Lung (tissue), 12 donors: ENCODE results near the gene TMEM109. TPM values are rescaled to one million over a fixed set of nuclear protein-coding genes. Genes with fewer than 3 reads are reported as not detected.

Source experiments
- ATAC-seq: fragments of 200-7000 bp; cut with Tn5 transposase; one replicate; pipeline ENCODE4 v1.9.1; 2020; ENCODE audit warnings: moderate number of reproducible peaks; ENCODE audit not compliant: insufficient read depth, low FRiP score
- DNase-seq, 3 donors: peaks; one replicate each; pipeline ENCODE4 v3.0.0-alpha.2; 2013 to 2017
- H3K27ac ChIP-seq, 2 donors: one replicate each; pipeline ENCODE4 v1.5.1; 2013; ENCODE audit warnings: mild to moderate bottlenecking in 2 of 2, moderate library complexity in 2 of 2, control low read depth in 1 of 2, inconsistent platforms in 1 of 2, low read depth in 1 of 2, low read length in 1 of 2
- H3K27me3 ChIP-seq, 3 donors: one replicate each; pipeline ENCODE4 v1.5.1; 2013; ENCODE audit warnings: low read length in 2 of 3; ENCODE audit not compliant: control insufficient read depth in 3 of 3, insufficient read depth in 3 of 3
- H3K36me3 ChIP-seq, 4 donors: one replicate each; pipeline ENCODE4 v1.5.1; 2013; ENCODE audit warnings: low read length in 4 of 4, mild to moderate bottlenecking in 1 of 4, moderate library complexity in 1 of 4; ENCODE audit not compliant: control insufficient read depth in 4 of 4, insufficient read depth in 4 of 4
- H3K4me1 ChIP-seq, 5 donors: one replicate each; pipeline ENCODE4 v1.5.1; 2013; ENCODE audit warnings: low read length in 5 of 5, mild to moderate bottlenecking in 2 of 5, moderate library complexity in 1 of 5; ENCODE audit not compliant: control insufficient read depth in 5 of 5, insufficient read depth in 5 of 5
- H3K4me3 ChIP-seq: one replicate; pipeline ENCODE4 v1.5.1; 2013; ENCODE audit warnings: mild to moderate bottlenecking, control low read depth, moderate library complexity
- H3K9ac ChIP-seq, 2 donors: one replicate each; pipeline ENCODE4 v1.5.1; 2013; ENCODE audit warnings: low read length in 2 of 2, control low read depth in 1 of 2; ENCODE audit not compliant: insufficient read depth in 1 of 2
- H3K9me3 ChIP-seq, 4 donors: one replicate each; pipeline ENCODE4 v1.5.1; 2013; ENCODE audit warnings: low read length in 3 of 4, mild to moderate bottlenecking in 1 of 4, moderate library complexity in 1 of 4; ENCODE audit not compliant: control insufficient read depth in 4 of 4, insufficient read depth in 3 of 4
- WGBS, 2 donors: extraction: QIAGEN DNeasy Blood & Tissue Kit; methylation state at CpG; one replicate each; pipeline ENCODE4 v1.1.7; 2013; 5-methylcytosine and 5-hydroxymethylcytosine counted together
- polyA plus RNA-seq, 2 donors: library from polyadenylated mRNA; stranded (reverse); fragments of 200-250 nt; gene quantifications; one replicate each; pipeline ENCODE4 v1.2.1, GENCODE V29; 2013
- total RNA-seq, 2 donors: library from RNA; depleted of rRNA in 1 of 2; stranded (reverse); fragments of >200 nt in 1 of 2; gene quantifications; one replicate each; pipeline ENCODE4 v1.2.1, GENCODE V29; 2014 to 2021
- TF ChIP-seq, protein P1 (sequence below): IDR thresholded peaks from 2 replicates; pipeline ENCODE4 v1.5.1; 2012; ENCODE audit warnings: mild to moderate bottlenecking; ENCODE audit errors: control extremely low read depth, extremely low read depth
- donor health status: control.
- donor health status: control.
- donor health status: Bipolar disorder and iron deficiency.
- donor health status: healthy.
- donor health status: DM: yes; HTN: yes; CAD: no.

The TMEM109 gene
- total and polyA plus RNA-seq, 4 donors: 69.2 to 128 (median 99.3) TPM

DNA sequence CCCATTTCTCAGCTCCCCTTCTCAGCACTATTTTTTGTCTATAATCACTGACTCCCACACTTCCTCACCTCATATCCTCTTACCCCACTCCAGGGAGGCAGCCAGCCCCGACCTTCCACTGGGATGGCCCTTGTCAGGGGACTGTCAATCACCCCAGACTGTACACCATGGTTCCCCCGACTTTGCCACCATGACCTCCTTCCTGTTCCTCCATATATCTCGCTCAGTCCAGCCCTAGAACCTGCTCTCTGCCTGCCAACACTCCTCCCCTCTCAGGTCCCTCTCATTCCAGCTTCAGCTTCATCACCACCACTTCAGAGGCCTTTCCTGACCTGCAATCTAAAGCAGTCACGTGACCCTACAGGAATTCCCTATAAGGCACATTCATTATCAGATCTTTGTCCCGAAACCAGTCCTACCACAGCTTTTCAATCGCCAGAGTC, 24.1 kb upstream of the TMEM109 start:
- H3K36me3 ChIP-seq: peaks cover 6 to 17% (median 12%) of the 10 kb centered on the region in 4 donors
- DNase-seq: peak in 1 of 3 donors; percentile 33
- H3K4me3 ChIP-seq: no peak overlapping the region
- no peak overlapping the region for H3K27ac ChIP-seq
- H3K27me3 ChIP-seq: no peaks in the 10 kb centered on the region
- H3K9me3 ChIP-seq: no peaks in the 10 kb centered on the region
- H3K9ac ChIP-seq: no peak overlapping the region
- ATAC-seq: no peak
- WGBS, 2 donors: 52 to 56% methylated on average over 6 of the region's 6 CpGs
- TF ChIP-seq, protein P1, sequence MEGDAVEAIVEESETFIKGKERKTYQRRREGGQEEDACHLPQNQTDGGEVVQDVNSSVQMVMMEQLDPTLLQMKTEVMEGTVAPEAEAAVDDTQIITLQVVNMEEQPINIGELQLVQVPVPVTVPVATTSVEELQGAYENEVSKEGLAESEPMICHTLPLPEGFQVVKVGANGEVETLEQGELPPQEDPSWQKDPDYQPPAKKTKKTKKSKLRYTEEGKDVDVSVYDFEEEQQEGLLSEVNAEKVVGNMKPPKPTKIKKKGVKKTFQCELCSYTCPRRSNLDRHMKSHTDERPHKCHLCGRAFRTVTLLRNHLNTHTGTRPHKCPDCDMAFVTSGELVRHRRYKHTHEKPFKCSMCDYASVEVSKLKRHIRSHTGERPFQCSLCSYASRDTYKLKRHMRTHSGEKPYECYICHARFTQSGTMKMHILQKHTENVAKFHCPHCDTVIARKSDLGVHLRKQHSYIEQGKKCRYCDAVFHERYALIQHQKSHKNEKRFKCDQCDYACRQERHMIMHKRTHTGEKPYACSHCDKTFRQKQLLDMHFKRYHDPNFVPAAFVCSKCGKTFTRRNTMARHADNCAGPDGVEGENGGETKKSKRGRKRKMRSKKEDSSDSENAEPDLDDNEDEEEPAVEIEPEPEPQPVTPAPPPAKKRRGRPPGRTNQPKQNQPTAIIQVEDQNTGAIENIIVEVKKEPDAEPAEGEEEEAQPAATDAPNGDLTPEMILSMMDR: no peak
- peaks cover 0 to 7% (median 0%) of the 10 kb centered on the region in 5 donors for H3K4me1 ChIP-seq

DNA sequence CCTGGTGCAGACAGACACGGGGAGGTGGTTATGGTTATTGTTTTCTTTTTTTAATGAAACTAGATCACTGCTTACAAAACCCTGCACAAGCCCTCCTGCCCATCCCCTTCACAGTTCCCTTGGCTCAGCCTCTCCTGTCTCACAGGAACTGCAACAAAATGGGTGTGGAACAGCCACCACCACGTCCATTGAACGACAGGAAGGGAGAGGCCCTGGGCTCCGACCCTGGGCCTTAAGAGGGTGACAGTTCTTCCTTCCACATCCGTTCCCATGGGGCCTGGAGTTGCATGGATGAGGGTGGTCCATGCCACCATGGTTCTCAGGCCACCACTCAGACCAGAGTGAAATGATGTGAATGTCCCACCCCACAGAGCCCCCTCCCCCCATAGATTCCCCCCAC, 23.3 kb upstream of the TMEM109 start:
- WGBS, 2 donors: 39 to 46% methylated on average over 5 of the region's 5 CpGs

GRCh38 chr11:60891103-60891741, 22.7 kb upstream of the TMEM109 start:
- H3K9me3 ChIP-seq: no peaks in the 10 kb centered on the region
- peaks cover 0 to 7% (median 0%) of the 10 kb centered on the region in 5 donors for H3K4me1 ChIP-seq
- 67 to 77% methylated on average over 7 of the region's 7 CpGs for WGBS, 2 donors
- H3K4me3 ChIP-seq: no peak overlapping the region
- TF ChIP-seq, protein P1: no peak
- peak; percentile 26 to 57 (median 36) for DNase-seq
- no peak overlapping the region for H3K9ac ChIP-seq
- ATAC-seq: no peak
- no peaks in the 10 kb centered on the region for H3K27me3 ChIP-seq
- no peak overlapping the region for H3K27ac ChIP-seq
- H3K36me3 ChIP-seq: peaks cover 13 to 26% (median 20%) of the 10 kb centered on the region in 4 donors

More for the DNA sequence above, 23.3 kb upstream of the TMEM109 start:
- no peak for ATAC-seq
- H3K9me3 ChIP-seq: no peaks in the 10 kb centered on the region
- peaks cover 10 to 24% (median 16%) of the 10 kb centered on the region in 4 donors for H3K36me3 ChIP-seq
- TF ChIP-seq, protein P1: no peak
- H3K4me3 ChIP-seq: no peak overlapping the region
- H3K9ac ChIP-seq: no peak overlapping the region
- H3K4me1 ChIP-seq: peaks cover 0 to 7% (median 0%) of the 10 kb centered on the region in 5 donors
- DNase-seq: no peak
- no peak overlapping the region for H3K27ac ChIP-seq
- H3K27me3 ChIP-seq: no peaks in the 10 kb centered on the region
